Measurements from ENCODE around the gene MMP20.

DNA sequence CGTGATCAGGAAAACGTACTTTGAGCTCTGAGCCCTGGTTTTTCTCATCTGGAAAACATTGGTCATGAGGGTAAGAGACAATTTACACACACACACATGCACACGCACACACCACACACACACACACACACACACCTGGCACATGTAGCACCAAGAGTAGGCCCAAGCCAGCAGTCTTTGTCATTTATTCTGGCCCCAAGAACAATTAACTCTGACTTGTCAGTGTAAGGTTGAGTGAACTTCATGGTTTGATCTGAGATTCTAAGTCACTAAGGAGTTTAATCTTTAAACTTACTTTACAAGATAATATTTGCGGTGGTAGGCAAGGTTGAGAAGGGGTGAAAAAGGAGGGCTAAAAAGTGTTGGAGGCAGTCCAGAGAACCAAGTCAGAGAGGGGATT lies 44.1 kb downstream of the MMP20 start:
- TF ChIP-seq CREB1 (CRISPR knock-in tag; IDR thresholded peaks at IDR 0.05; ENCODE audit: low read depth) (no peak), EZH2 (IDR thresholded peaks at IDR 0.05; ENCODE audit: low read depth, unreplicated experiment) (no peak), EZH2phosphoT487 (IDR thresholded peaks at IDR 0.05; ENCODE audit: unreplicated experiment) (no peak), POLR2AphosphoS5 (IDR thresholded peaks at IDR 0.05; ENCODE audit: low read depth) (no peak), JUNB (IDR thresholded peaks at IDR 0.05; ENCODE audit: unreplicated experiment) (no peak), STAT1 (IDR thresholded peaks at IDR 0.05; ENCODE audit: unreplicated experiment) (no peak), ZNF331 (CRISPR knock-in tag; IDR thresholded peaks at IDR 0.05; ENCODE audit: low read depth) (no peak), NANOG (IDR thresholded peaks at IDR 0.05; ENCODE audit: borderline replicate concordance) (no peak)
- TF ChIP-seq, protein P1, sequence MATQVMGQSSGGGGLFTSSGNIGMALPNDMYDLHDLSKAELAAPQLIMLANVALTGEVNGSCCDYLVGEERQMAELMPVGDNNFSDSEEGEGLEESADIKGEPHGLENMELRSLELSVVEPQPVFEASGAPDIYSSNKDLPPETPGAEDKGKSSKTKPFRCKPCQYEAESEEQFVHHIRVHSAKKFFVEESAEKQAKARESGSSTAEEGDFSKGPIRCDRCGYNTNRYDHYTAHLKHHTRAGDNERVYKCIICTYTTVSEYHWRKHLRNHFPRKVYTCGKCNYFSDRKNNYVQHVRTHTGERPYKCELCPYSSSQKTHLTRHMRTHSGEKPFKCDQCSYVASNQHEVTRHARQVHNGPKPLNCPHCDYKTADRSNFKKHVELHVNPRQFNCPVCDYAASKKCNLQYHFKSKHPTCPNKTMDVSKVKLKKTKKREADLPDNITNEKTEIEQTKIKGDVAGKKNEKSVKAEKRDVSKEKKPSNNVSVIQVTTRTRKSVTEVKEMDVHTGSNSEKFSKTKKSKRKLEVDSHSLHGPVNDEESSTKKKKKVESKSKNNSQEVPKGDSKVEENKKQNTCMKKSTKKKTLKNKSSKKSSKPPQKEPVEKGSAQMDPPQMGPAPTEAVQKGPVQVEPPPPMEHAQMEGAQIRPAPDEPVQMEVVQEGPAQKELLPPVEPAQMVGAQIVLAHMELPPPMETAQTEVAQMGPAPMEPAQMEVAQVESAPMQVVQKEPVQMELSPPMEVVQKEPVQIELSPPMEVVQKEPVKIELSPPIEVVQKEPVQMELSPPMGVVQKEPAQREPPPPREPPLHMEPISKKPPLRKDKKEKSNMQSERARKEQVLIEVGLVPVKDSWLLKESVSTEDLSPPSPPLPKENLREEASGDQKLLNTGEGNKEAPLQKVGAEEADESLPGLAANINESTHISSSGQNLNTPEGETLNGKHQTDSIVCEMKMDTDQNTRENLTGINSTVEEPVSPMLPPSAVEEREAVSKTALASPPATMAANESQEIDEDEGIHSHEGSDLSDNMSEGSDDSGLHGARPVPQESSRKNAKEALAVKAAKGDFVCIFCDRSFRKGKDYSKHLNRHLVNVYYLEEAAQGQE (IDR thresholded peaks at IDR 0.05; ENCODE audit: unreplicated experiment) = no peak
- TF ChIP-seq, protein P2, sequence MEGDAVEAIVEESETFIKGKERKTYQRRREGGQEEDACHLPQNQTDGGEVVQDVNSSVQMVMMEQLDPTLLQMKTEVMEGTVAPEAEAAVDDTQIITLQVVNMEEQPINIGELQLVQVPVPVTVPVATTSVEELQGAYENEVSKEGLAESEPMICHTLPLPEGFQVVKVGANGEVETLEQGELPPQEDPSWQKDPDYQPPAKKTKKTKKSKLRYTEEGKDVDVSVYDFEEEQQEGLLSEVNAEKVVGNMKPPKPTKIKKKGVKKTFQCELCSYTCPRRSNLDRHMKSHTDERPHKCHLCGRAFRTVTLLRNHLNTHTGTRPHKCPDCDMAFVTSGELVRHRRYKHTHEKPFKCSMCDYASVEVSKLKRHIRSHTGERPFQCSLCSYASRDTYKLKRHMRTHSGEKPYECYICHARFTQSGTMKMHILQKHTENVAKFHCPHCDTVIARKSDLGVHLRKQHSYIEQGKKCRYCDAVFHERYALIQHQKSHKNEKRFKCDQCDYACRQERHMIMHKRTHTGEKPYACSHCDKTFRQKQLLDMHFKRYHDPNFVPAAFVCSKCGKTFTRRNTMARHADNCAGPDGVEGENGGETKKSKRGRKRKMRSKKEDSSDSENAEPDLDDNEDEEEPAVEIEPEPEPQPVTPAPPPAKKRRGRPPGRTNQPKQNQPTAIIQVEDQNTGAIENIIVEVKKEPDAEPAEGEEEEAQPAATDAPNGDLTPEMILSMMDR (conservative IDR thresholded peaks at IDR 0.05; ENCODE audit: low read depth in 2 of 2) = no peak
- TF ChIP-seq, protein P3, sequence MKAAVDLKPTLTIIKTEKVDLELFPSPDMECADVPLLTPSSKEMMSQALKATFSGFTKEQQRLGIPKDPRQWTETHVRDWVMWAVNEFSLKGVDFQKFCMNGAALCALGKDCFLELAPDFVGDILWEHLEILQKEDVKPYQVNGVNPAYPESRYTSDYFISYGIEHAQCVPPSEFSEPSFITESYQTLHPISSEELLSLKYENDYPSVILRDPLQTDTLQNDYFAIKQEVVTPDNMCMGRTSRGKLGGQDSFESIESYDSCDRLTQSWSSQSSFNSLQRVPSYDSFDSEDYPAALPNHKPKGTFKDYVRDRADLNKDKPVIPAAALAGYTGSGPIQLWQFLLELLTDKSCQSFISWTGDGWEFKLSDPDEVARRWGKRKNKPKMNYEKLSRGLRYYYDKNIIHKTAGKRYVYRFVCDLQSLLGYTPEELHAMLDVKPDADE (IDR thresholded peaks at IDR 0.05) = no peak
- TF ChIP-seq, protein P4, sequence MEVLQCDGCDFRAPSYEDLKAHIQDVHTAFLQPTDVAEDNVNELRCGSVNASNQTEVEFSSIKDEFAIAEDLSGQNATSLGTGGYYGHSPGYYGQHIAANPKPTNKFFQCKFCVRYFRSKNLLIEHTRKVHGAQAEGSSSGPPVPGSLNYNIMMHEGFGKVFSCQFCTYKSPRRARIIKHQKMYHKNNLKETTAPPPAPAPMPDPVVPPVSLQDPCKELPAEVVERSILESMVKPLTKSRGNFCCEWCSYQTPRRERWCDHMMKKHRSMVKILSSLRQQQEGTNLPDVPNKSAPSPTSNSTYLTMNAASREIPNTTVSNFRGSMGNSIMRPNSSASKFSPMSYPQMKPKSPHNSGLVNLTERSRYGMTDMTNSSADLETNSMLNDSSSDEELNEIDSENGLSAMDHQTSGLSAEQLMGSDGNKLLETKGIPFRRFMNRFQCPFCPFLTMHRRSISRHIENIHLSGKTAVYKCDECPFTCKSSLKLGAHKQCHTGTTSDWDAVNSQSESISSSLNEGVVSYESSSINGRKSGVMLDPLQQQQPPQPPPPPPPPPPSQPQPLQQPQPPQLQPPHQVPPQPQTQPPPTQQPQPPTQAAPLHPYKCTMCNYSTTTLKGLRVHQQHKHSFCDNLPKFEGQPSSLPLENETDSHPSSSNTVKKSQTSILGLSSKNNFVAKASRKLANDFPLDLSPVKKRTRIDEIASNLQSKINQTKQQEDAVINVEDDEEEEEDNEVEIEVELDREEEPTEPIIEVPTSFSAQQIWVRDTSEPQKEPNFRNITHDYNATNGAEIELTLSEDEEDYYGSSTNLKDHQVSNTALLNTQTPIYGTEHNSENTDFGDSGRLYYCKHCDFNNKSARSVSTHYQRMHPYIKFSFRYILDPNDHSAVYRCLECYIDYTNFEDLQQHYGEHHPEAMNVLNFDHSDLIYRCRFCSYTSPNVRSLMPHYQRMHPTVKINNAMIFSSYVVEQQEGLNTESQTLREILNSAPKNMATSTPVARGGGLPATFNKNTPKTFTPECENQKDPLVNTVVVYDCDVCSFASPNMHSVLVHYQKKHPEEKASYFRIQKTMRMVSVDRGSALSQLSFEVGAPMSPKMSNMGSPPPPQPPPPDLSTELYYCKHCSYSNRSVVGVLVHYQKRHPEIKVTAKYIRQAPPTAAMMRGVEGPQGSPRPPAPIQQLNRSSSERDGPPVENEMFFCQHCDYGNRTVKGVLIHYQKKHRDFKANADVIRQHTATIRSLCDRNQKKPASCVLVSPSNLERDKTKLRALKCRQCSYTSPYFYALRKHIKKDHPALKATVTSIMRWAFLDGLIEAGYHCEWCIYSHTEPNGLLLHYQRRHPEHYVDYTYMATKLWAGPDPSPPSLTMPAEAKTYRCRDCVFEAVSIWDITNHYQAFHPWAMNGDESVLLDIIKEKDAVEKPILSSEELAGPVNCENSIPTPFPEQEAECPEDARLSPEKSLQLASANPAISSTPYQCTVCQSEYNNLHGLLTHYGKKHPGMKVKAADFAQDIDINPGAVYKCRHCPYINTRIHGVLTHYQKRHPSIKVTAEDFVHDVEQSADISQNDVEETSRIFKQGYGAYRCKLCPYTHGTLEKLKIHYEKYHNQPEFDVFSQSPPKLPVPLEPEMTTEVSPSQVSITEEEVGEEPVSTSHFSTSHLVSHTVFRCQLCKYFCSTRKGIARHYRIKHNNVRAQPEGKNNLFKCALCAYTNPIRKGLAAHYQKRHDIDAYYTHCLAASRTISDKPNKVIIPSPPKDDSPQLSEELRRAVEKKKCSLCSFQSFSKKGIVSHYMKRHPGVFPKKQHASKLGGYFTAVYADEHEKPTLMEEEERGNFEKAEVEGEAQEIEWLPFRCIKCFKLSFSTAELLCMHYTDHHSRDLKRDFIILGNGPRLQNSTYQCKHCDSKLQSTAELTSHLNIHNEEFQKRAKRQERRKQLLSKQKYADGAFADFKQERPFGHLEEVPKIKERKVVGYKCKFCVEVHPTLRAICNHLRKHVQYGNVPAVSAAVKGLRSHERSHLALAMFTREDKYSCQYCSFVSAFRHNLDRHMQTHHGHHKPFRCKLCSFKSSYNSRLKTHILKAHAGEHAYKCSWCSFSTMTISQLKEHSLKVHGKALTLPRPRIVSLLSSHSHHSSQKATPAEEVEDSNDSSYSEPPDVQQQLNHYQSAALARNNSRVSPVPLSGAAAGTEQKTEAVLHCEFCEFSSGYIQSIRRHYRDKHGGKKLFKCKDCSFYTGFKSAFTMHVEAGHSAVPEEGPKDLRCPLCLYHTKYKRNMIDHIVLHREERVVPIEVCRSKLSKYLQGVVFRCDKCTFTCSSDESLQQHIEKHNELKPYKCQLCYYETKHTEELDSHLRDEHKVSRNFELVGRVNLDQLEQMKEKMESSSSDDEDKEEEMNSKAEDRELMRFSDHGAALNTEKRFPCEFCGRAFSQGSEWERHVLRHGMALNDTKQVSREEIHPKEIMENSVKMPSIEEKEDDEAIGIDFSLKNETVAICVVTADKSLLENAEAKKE (CRISPR knock-in tag; IDR thresholded peaks at IDR 0.05) = no peak
